Suprapubic skin (tissue), 4 donors: ENCODE data around the gene TSPAN14. TPM values are rescaled to one million over a fixed set of nuclear protein-coding genes. Genes with fewer than 3 reads are reported as not detected.

Experiments
- DNase-seq, 2 donors: peaks; one replicate each; pipeline ENCODE4 v3.0.0-alpha.2; 2019; ENCODE audit warnings: low spot score in 2 of 2
- H3K27ac ChIP-seq: fragments of 200-600 bp; sonication (generic); one replicate; pipeline ENCODE4 v1.5.1; 2019
- H3K27me3 ChIP-seq: fragments of 200-600 bp; sonication (generic); one replicate; pipeline ENCODE4 v1.5.1; 2019
- H3K36me3 ChIP-seq: fragments of 200-600 bp; sonication (generic); one replicate; pipeline ENCODE4 v1.5.1; 2019
- H3K4me1 ChIP-seq: fragments of 200-600 bp; sonication (generic); one replicate; pipeline ENCODE4 v1.5.1; 2019
- H3K4me3 ChIP-seq: fragments of 200-600 bp; sonication (generic); one replicate; pipeline ENCODE4 v1.5.1; 2019; ENCODE audit warnings: mild to moderate bottlenecking
- H3K9me3 ChIP-seq: fragments of 200-600 bp; sonication (generic); one replicate; pipeline ENCODE4 v1.5.1; 2019
- CTCF ChIP-seq, 2 donors: fragments of 200-600 bp in 1 of 2; fragments of 450-650 bp in 1 of 2; sonication (generic) in 1 of 2; IDR thresholded peaks; one replicate each; pipeline ENCODE4 v1.5.1; 2016 to 2019; ENCODE audit warnings: antibody characterized with exemption in 2 of 2, mild to moderate bottlenecking in 1 of 2, moderate library complexity in 1 of 2
- EP300 ChIP-seq: sonication (generic); formaldehyde crosslinking; IDR thresholded peaks from one replicate; pipeline ENCODE4 v1.6.1; 2017; ENCODE audit warnings: antibody characterized with exemption
- POLR2A ChIP-seq, 2 donors: fragments of 450-650 bp; IDR thresholded peaks; one replicate each; pipeline ENCODE4 v1.6.1; 2017; ENCODE audit warnings: antibody characterized with exemption in 2 of 2, mild to moderate bottlenecking in 2 of 2, moderate library complexity in 2 of 2
- POLR2AphosphoS5 ChIP-seq, 3 donors: sonication (generic); formaldehyde crosslinking; IDR thresholded peaks; one replicate each; pipeline ENCODE4 v1.6.1; 2017; ENCODE audit warnings: antibody characterized with exemption in 3 of 3
- WGBS: methylation state at CpG from one replicate; pipeline ENCODE4 v1.1.5; 2018; 5-methylcytosine and 5-hydroxymethylcytosine counted together
- total RNA-seq, 4 donors: library from RNA; depleted of rRNA; stranded (reverse); fragments of >200 nt; gene quantifications; one replicate each; pipeline ENCODE4 v1.1.0, GENCODE V29; 2016

Gene TSPAN14
- total RNA-seq, 4 donors from 2014 or later, result 99.7 to 145 (median 122) TPM

- Histone ChIP-seq H3K36me3 (no peaks in the 10 kb centered on the region), H3K27ac (no peak overlapping the region), H3K4me3 (no peak overlapping the region), H3K9me3 (no peaks in the 10 kb centered on the region), H3K27me3 (no peaks in the 10 kb centered on the region), H3K4me1 (peaks cover 19% of the 10 kb centered on the region)
- TF ChIP-seq CTCF (IDR thresholded peaks at IDR 0.05) (no peak), POLR2A (IDR thresholded peaks at IDR 0.05) (no peak), EP300 (no peak), POLR2AphosphoS5 (IDR thresholded peaks at IDR 0.05) (no peak)
- peak in 1 of 2 donors; percentile 55 for DNase-seq
- 95% methylated on average over 12 of the region's 12 CpGs for WGBS
Observed at GRCh38 chr10:80544316-80544953, 90.3 kb downstream of the TSPAN14 start.

GRCh38 chr10:80545258-80545881, 91.3 kb downstream of the TSPAN14 start:
- 89% methylated on average over 7 of the region's 7 CpGs for WGBS
- H3K9me3 ChIP-seq, result no peaks in the 10 kb centered on the region
- H3K4me3 ChIP-seq, result no peak overlapping the region
- H3K36me3 ChIP-seq, result no peaks in the 10 kb centered on the region
- H3K27me3 ChIP-seq, result no peaks in the 10 kb centered on the region
- no peak for TF ChIP-seq CTCF (IDR thresholded peaks at IDR 0.05)
- no peak for TF ChIP-seq POLR2A (IDR thresholded peaks at IDR 0.05)
- TF ChIP-seq EP300, result no peak
- TF ChIP-seq POLR2AphosphoS5 (IDR thresholded peaks at IDR 0.05), result no peak
- no peak for DNase-seq
- no peak overlapping the region for H3K27ac ChIP-seq
- peaks cover 10% of the 10 kb centered on the region for H3K4me1 ChIP-seq

GRCh38 chr10:80552151-80552646, 98.1 kb downstream of the TSPAN14 start:
- peak in 1 of 2 donors; percentile 54 for DNase-seq
- Histone ChIP-seq H3K4me1 (no peaks in the 10 kb centered on the region), H3K27me3 (no peaks in the 10 kb centered on the region), H3K9me3 (no peaks in the 10 kb centered on the region), H3K36me3 (no peaks in the 10 kb centered on the region), H3K27ac (no peak overlapping the region), H3K4me3 (no peak overlapping the region)
- TF ChIP-seq POLR2AphosphoS5 (IDR thresholded peaks at IDR 0.05), result no peak
- TF ChIP-seq CTCF (IDR thresholded peaks at IDR 0.05), result no peak
- no peak for TF ChIP-seq POLR2A (IDR thresholded peaks at IDR 0.05)
- TF ChIP-seq EP300, result no peak
- WGBS, result 45% methylated on average over 5 of the region's 5 CpGs

- Histone ChIP-seq H3K36me3 (no peaks in the 10 kb centered on the region), H3K4me1 (no peaks in the 10 kb centered on the region), H3K4me3 (no peak overlapping the region), H3K9me3 (no peaks in the 10 kb centered on the region), H3K27me3 (no peaks in the 10 kb centered on the region), H3K27ac (no peak overlapping the region)
- no peak for TF ChIP-seq CTCF (IDR thresholded peaks at IDR 0.05)
- TF ChIP-seq POLR2AphosphoS5 (IDR thresholded peaks at IDR 0.05), result no peak
- TF ChIP-seq POLR2A (IDR thresholded peaks at IDR 0.05), result no peak
- no peak for TF ChIP-seq EP300
- WGBS, result 91% methylated on average over 5 of the region's 5 CpGs
- DNase-seq, result peak in 1 of 2 donors; percentile 49
Observed at GRCh38 chr10:80553436-80553835, 99.3 kb downstream of the TSPAN14 start.

GRCh38 chr10:80554050-80554449, 99.9 kb downstream of the TSPAN14 start:
- no peak for TF ChIP-seq EP300
- TF ChIP-seq POLR2A (IDR thresholded peaks at IDR 0.05), result no peak
- no peak for TF ChIP-seq CTCF (IDR thresholded peaks at IDR 0.05)
- no peak for TF ChIP-seq POLR2AphosphoS5 (IDR thresholded peaks at IDR 0.05)
- Histone ChIP-seq H3K4me3 (no peak overlapping the region), H3K36me3 (no peaks in the 10 kb centered on the region), H3K27ac (no peak overlapping the region), H3K27me3 (no peaks in the 10 kb centered on the region), H3K4me1 (no peaks in the 10 kb centered on the region), H3K9me3 (no peaks in the 10 kb centered on the region)
- no peak for DNase-seq
- WGBS, result 89% methylated on average over 5 of the region's 5 CpGs
